Muscle of back (tissue), 11 donors: Measurements from ENCODE around the gene SLC7A6. TPM values are rescaled to one million over a fixed set of nuclear protein-coding genes. Genes with fewer than 3 reads are reported as not detected.
A peak's percentile ranks its signal among the peaks of the same experiment; 100 is the strongest.
"Not testable (repeated sequence)": the region's sequence is repeated elsewhere in the genome, so short reads cannot be mapped to it uniquely, and the experiment has no call there.

ENCODE experiments used
- DNase-seq, 3 donors: peaks; one replicate each; pipeline versions ENCODE4 v3.0.0 to v3.0.0-alpha.2; 2013
- polyA plus RNA-seq, 10 donors: library from polyadenylated mRNA; unstranded; fragments of 120-200 nt; gene quantifications; one replicate each; pipeline ENCODE4 v1.2.1, GENCODE V29; 2013; ENCODE audit not compliant: insufficient read length in 10 of 10

The SLC7A6 gene
- polyA plus RNA-seq, 10 donors: 6.3 to 12.0 (median 9.9) TPM

GRCh38 chr16:68282064-68282452 is 17.7 kb downstream of the SLC7A6 start:
- DNase-seq: no peak

GRCh38 chr16:68283346-68283745 is 19.0 kb downstream of the SLC7A6 start:
- no peak for DNase-seq

DNA sequence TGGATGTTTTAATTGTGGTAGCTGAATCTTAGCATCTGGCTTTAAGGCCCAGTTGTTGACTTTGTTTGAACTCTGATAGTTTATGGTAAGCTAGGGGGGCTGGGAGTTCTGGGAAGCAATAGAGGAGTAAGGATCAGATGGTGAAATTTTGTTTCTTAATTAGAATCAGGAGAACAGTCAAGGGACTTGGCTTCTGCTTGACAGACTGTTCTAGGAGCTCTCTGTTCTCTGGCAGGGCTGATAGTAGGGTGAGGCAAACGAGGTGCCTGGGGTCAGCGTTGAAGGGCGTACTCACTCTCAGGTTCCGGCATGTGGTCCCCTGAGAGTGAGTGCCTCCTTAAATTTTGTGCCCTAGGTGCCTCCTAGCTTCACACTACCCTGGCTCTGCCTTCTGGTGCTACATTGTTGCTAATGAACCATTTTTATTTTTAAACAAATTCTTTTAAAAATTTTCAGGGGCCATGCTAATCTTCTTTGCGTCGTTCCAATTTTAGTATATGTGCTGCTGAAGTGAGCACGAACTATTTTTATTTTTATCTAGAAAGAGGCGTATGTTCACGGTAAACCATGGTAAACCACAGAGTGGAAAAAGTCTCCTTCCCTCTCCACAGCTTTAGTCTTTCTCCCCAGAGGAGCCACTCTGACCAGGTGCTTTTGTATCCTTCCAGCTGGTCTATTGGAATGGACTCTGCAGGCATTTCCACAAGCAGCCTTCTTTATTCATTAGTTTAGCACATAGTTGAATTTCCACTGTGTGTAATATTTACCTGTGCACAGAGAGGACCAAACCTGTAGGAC is 19.7 kb downstream of the SLC7A6 start:
- no peak for DNase-seq

- peak in 1 of 3 donors; percentile 21 for DNase-seq
Observed at GRCh38 chr16:68284847-68285246, 20.5 kb downstream of the SLC7A6 start.

- no peak for DNase-seq
Observed at GRCh38 chr16:68285683-68286082, 21.4 kb downstream of the SLC7A6 start.

- DNase-seq: no peak
Observed at GRCh38 chr16:68286153-68287074, 22.1 kb downstream of the SLC7A6 start.

- no peak for DNase-seq
Observed at GRCh38 chr16:68287276-68288251, 23.2 kb downstream of the SLC7A6 start.

DNA sequence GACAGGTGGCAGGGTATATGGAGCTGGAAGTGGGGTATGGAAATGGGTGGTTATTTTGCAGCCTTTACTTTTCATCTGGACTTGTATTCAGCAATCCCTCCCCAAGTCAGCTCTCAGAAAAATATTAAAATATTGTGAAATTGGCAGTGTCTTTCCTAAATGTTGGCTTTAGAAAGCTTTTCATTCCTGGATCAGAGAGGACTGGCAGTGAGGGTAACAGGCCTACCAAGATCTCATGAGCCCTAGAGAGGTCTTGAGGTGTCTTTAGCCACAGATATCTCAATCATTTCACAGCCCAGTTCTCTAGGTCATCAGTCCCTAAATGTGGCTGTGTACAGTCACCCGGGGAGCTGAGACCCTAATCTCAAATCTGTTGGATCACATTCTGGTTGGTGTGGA is 23.9 kb downstream of the SLC7A6 start:
- no peak for DNase-seq

DNA sequence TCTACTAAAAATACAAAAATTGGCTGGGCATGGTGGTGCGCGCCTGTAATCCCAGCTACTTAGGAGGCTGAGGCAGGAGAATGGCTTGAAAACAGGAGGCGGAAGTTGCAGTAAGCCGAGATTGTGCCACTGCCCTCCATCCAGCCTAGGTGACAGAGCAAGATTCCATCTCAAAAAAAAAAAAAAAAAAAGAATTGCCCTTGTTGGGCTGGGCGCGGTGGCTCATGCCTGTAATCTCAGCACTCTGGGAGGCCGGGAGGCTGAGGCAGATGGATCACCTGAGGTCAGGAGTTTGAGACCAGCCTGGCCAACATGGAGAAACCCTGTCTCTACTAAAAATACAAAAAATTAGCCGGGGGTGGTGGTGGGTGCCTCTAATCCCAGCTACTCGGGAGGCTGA is 24.5 kb downstream of the SLC7A6 start:
- not testable (repeated sequence) for DNase-seq

- no peak for DNase-seq
Observed at GRCh38 chr16:68289202-68289601, 24.9 kb downstream of the SLC7A6 start.

GRCh38 chr16:68289621-68290329 is 25.4 kb downstream of the SLC7A6 start:
- no peak for DNase-seq

- no peak for DNase-seq
Observed at GRCh38 chr16:68290450-68290849, 26.1 kb downstream of the SLC7A6 start.

- no peak for DNase-seq
Observed at GRCh38 chr16:68291227-68291626, 26.9 kb downstream of the SLC7A6 start.

DNA sequence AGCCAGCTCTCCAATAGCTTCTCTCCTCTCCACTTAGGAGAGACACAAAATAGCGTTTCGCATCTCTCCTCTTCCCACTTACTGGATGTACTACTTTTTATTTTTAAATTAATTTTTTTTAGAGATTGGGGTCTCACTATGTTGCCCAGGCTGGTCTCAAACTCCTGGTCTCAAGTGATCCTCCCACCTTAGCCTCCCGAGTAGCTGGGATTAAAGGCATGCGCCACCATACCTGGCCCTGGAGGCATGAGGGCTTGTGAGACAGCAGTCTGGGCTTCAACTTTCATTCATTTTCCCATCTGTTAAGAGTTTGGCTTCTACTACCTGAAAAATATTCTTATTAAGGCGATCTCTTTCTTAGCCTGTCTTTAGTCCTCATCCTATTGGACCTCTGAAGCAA is 28.1 kb downstream of the SLC7A6 start:
- no peak for DNase-seq

DNA sequence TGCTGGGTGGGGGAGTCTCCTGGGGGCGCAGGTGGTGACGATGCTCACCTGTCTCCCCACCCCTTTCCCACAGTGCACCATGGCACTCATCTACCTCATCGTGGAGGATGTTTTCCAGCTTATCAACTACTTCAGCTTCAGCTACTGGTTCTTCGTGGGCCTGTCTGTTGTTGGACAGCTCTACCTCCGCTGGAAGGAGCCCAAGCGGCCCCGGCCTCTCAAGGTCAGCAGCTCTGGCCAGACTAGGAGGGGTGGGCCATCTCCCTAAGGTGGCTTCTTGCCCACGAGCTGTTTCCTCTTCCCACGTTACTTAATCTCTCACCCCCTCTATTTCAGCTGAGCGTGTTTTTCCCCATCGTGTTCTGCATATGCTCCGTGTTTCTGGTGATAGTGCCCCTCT is 32.0 kb downstream of the SLC7A6 start:
- no peak for DNase-seq

- DNase-seq: no peak
Observed at GRCh38 chr16:68296693-68297092, 32.4 kb downstream of the SLC7A6 start.

- DNase-seq: no peak
Observed at GRCh38 chr16:68297908-68298307, 33.6 kb downstream of the SLC7A6 start.

DNA sequence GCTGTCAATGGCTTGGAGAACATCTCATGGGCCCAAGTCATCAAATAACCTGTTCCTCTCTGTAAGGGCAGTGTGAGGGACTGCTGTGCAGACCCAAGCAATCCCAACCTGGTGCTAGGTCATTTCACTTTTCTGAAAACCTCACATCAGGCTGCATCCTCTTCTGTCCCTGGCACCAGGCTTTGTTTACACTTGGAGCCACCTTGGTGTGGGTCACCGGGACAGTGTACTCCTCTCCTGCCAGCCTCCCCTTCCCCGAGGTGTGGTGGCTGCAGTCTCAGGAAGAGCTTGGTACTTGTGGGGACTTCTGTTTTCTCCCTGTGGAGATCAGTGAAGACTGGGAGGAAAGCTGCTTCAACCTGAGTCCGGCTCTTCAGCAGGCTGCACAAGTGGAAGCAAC is 34.0 kb downstream of the SLC7A6 start:
- DNase-seq: no peak

- DNase-seq: peak; percentile 33 to 53 (median 53)
Observed at GRCh38 chr16:68298907-68299561, 34.7 kb downstream of the SLC7A6 start.
